HAP-1 (cell line): ENCODE data around the gene ELF5.

ENCODE experiments used
- DNase-seq, 2 experiments: peaks; one replicate each; pipeline ENCODE4 v3.0.0-alpha.2; 2016 to 2020; ENCODE audit warnings: low spot score in 2 of 2
- H3K27me3 ChIP-seq: fragments of 250-450 bp; sonication (Bioruptor Pico); 2 replicates; pipeline ENCODE4 v1.5.1; 2020; ENCODE audit warnings: low read depth, mild to moderate bottlenecking, moderate library complexity
- H3K36me3 ChIP-seq: fragments of 250-450 bp; sonication (Bioruptor Pico); replicated peaks from 2 replicates; pipeline ENCODE4 v1.5.1; 2020; ENCODE audit warnings: mild to moderate bottlenecking
- H3K4me1 ChIP-seq: fragments of 250-450 bp; sonication (Bioruptor Pico); 2 replicates; pipeline ENCODE4 v1.5.1; 2020; ENCODE audit warnings: mild to moderate bottlenecking
- H3K4me3 ChIP-seq: fragments of 250-450 bp; sonication (Bioruptor Pico); 2 replicates; pipeline ENCODE4 v1.5.1; 2020; ENCODE audit warnings: mild to moderate bottlenecking, moderate library complexity
- H3K9me3 ChIP-seq: fragments of 250-450 bp; sonication (Bioruptor Pico); 2 replicates; pipeline ENCODE4 v1.5.1; 2020; ENCODE audit warnings: mild to moderate bottlenecking, moderate library complexity
- in situ Hi-C: fragments of 300-500 bp; cut with MboI; formaldehyde crosslinking; loops from 3 replicates; pipeline ENCODE4 v1.14.3; 2020; ENCODE audit warnings: low sequenced_read_pairs, inconsistent platforms, mixed read lengths

ELF5 gene

DNA sequence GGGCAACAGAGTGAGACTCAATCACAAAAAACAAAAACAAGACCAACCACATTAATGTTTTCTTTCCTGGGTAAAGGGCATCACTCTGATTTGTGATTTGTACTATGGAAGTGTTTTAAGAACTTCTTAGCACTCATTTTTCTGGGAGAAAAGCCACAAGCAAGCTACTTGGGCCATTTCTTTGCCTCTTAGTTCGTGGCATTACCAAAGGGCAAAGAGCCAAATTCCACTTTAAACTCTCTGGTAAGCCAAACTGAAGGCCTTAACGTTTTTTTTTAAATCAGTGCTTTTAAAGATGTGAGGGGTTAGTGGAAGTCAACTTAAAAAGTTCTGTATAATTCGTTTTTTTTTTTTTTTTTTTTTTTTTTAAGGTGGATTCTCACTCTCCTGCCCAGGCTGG, 37.9 kb downstream of the ELF5 start:
- Histone ChIP-seq H3K36me3 (peaks cover 9% of the 10 kb centered on the region; the same call in 1 of the 2 replicates), H3K4me3 (no peak overlapping the region), H3K4me1 (peaks cover 6% of the 10 kb centered on the region), H3K27me3 (no peaks in the 10 kb centered on the region), H3K9me3 (no peaks in the 10 kb centered on the region)
- DNase-seq = no peak
- in situ Hi-C loops = loop anchor here (25.0 kb wide), 1 partner anchor 638 kb away; no protein-coding TSS in a partner anchor

DNA sequence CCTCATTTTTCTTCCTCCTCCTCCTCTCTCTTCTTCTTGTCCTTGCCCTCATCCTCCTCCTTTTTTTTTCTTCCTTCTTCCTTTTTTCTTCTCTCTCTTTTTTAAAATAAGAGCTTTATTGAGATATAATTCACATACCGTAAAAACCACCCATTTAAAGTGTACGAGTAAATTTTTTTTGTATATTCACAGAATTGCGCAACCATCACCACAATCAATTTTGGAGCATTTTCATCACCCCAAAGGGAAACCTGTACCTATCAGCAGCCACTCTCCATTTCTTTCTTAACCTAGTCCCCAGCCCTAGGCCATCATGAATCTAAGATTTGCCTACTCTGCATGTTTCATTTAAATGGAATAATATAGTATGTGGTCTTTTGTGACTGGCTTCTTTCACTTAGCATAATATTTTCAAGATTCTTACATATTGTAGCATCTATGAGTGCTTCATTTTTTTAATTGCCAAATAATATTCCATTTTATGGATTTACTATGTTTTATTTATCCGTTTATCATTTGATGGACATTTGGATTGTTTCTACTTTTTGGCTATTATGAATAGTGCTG, 39.9 kb downstream of the ELF5 start:
- Histone ChIP-seq H3K4me1 (no peaks in the 10 kb centered on the region), H3K9me3 (no peaks in the 10 kb centered on the region), H3K27me3 (no peaks in the 10 kb centered on the region), H3K36me3 (peaks cover 16% of the 10 kb centered on the region), H3K4me3 (no peak overlapping the region)
- DNase-seq = no peak
- in situ Hi-C loops = no loop called here

DNA sequence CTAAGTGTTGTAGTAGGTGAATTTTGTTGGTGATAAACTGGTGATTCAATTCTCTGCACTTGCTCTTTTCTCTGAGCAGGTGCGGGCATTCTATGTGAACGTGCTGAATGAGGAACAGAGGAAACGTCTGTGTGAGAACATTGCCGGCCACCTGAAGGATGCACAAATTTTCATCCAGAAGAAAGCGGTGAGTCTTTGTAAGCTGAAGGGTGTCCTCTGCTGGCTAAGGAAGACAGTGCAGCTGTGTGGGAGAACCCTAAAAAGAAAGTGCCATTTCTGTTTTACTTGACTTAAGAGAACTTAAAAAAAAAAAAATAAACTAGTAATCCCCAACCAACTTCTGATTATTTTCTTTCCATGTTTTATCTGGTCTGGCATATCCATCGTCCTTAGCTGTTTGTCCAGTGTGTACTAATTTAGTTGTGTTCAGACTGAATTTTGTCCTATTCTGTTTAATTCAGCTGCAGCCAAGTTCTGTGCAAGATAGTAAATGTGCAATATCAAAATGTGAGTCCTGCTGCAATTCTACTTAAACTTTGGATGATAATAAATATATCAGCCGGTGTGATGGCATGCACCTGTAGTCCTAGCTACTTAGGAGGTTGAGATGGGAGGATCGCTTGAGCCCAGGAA, 45.3 kb downstream of the ELF5 start:
- Histone ChIP-seq H3K36me3 (peaks cover 29% of the 10 kb centered on the region), H3K4me3 (no peak overlapping the region), H3K4me1 (no peaks in the 10 kb centered on the region), H3K9me3 (peaks cover 3% of the 10 kb centered on the region; the same call in 1 of the 2 replicates), H3K27me3 (no peaks in the 10 kb centered on the region)
- peak; percentile 43 to 57 for DNase-seq
- in situ Hi-C loops = no loop called here

DNA sequence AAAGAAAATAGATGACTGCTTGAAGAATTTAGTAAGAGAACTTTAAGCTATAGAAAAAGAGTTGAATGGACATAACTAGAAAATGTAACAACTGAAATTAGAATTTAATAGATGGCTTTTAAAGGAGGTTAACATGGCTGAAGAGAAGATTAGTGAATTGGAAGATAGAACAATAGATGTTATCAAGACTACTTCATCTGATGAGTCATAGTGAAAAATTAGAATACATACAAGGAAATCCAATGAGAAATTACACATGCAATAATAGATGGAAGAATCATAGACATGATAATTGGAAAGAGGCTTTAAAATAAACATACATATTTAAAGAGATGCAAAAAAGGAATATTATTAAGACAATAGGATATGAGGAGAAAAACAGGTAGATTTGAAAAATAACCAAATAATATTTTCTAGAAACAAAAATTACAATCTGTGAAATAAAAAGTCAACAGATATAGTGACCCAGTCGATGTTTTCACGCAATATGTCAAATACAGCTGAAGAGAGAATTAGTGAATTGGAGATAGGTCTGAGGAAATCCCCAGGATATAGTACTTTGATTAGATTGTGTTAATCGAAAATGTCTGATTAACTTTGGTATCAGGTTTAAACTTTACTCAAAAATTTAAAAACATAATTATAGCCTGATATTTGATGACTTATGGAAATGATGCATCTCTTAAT, 46.6 kb downstream of the ELF5 start:
- Histone ChIP-seq H3K27me3 (no peaks in the 10 kb centered on the region), H3K4me1 (no peaks in the 10 kb centered on the region), H3K4me3 (no peak overlapping the region), H3K9me3 (peaks cover 3% of the 10 kb centered on the region; the same call in 1 of the 2 replicates), H3K36me3 (peaks cover 28% of the 10 kb centered on the region)
- no peak for DNase-seq
- in situ Hi-C loops = no loop called here

DNA sequence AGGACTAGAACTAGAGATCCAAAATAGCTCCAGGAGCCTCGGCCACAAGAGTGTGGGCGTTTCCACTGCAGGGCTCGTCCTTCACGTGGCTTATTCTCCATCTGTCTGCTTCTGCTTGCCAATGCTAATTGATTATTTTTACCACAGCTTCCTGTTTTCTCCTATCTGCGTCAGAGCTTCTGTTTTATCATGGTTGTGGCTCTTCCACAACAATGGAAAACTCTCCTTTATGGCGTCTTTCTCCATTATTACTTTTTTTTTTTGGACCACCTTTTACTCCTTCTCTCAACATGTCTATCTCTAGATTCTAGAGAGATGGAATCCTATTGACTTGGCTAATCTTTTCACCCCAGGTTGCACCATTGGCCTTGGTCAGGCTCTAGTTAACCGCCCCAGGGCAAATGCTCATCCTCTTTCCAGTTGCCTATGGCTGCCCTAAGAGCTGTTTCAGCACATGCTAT, 49.0 kb downstream of the ELF5 start:
- Histone ChIP-seq H3K9me3 (peaks cover 3% of the 10 kb centered on the region; the same call in 1 of the 2 replicates), H3K27me3 (no peaks in the 10 kb centered on the region), H3K36me3 (peaks cover 20% of the 10 kb centered on the region), H3K4me1 (no peaks in the 10 kb centered on the region), H3K4me3 (no peak overlapping the region)
- DNase-seq = no peak
- in situ Hi-C loops = no loop called here

DNA sequence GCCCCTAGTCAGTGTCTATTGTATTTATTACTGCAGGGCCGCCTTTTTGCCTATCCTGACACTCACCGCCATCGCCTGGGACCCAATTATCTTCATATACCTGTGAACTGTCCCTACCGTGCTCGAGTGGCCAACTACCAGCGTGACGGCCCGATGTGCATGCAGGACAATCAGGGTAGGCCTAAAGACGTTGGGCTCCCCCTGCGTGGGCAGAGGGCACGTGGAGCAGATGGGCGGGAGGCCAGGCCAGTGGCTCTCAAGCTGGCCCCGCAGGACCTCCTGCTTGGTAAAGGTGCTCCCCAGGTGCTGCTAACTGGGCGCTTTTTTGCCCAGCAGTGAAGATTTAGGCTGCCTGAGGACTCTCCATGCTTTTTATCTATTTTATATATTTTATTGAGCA, 52.4 kb downstream of the ELF5 start:
- in situ Hi-C loops = no loop called here
- no peak overlapping the region for H3K4me3 ChIP-seq
- no peaks in the 10 kb centered on the region for H3K4me1 ChIP-seq
- H3K9me3 ChIP-seq = no peaks in the 10 kb centered on the region
- DNase-seq = no peak
- H3K36me3 ChIP-seq = peaks cover 24% of the 10 kb centered on the region
- H3K27me3 ChIP-seq = no peaks in the 10 kb centered on the region

DNA sequence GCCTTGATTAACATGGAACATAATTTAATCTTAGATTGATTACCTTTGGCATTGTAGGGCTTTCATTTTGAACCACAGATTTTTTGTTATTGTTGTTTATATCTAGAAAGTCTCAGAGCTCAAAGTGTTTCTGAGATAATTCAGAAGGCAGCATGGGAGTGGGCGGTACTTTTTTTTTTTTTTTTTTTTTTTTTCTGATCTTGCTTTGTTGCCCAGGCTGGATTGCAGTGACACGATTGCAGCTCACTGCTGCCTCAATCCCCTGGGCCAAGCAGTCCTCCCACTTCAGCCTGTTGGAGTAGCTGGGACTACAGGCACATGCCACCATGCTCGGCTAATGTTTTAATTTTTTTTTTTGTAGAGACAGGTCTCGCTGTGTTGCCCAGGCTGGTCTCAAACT, 53.3 kb downstream of the ELF5 start:
- Histone ChIP-seq H3K9me3 (no peaks in the 10 kb centered on the region), H3K4me3 (no peak overlapping the region), H3K36me3 (peaks cover 25% of the 10 kb centered on the region), H3K4me1 (no peaks in the 10 kb centered on the region), H3K27me3 (no peaks in the 10 kb centered on the region)
- in situ Hi-C loops = no loop called here
- no peak for DNase-seq

DNA sequence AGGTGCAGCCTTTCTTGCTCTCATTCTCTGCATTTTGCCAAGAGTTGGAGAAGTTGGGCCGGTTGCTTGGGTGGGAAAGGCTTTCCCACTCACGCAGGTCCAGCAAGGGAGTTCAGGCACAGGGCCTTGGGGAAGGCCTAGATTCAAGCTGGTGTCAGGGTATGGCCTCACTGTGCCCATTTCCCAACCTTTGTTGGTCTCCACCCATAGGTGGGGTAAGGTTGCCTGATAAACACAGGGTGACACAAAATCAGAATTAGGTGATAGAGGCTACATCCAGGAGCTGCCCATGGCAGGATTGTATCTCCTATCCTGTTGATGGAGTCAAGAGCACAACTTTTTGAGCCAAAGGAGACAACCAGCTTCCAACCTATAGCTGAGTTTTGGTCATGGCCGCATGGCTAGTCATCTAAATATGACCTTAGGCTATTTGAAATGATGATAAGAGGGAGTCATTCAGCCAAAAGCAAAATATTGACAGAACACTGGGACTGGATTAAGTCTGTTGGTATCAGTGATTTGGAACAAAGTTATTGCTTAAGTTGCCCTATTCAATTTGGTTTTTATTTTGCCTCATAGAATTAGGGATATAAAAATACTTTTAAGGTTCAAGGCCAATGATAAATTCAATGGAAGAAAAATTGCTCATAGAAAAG, 54.0 kb downstream of the ELF5 start:
- Histone ChIP-seq H3K27me3 (no peaks in the 10 kb centered on the region), H3K4me1 (no peaks in the 10 kb centered on the region), H3K4me3 (no peak overlapping the region), H3K9me3 (no peaks in the 10 kb centered on the region), H3K36me3 (peaks cover 19% of the 10 kb centered on the region)
- DNase-seq = no peak
- in situ Hi-C loops = no loop called here

DNA sequence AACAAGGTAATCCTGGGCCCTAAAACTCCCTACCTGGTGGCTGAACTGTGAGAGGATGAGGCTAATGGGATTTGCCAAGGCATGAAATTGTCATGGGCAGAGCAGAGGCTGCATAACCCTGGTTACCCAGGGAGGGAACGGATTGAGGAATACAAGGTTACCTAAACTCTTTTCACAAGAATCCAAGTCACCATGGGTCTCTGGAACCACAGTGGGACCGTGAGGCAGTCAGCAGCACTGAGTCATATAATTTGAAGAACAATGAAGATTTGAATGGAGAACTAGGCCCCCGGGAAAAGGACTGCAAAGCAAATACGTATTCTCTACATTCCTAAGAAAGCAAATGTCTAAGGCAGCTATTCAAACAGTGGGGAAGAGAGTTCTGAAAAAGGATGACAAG, 55.1 kb downstream of the ELF5 start:
- no peak overlapping the region for H3K4me3 ChIP-seq
- no peaks in the 10 kb centered on the region for H3K4me1 ChIP-seq
- peaks cover 21% of the 10 kb centered on the region for H3K36me3 ChIP-seq
- no peak for DNase-seq
- in situ Hi-C loops = no loop called here
- H3K9me3 ChIP-seq = no peaks in the 10 kb centered on the region
- H3K27me3 ChIP-seq = no peaks in the 10 kb centered on the region

DNA sequence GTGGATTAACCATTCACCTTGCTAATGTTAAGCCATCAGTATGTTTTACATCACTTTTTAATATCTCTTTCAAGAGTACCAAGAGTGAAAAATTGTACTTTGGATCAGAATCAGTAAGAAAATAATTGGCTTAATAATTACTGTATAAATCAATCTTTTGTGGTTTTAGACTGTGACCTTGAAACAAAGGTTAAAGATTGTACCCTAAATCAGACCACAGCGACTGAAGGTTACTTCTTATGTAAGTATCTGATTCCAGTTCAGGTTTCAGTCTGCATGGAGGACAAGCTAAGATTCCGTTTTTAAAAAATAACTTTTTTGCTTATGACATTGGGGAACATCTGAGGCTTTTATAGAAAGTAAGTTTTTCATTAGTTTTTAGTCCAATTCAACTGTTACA, 56.0 kb downstream of the ELF5 start:
- H3K4me1 ChIP-seq = no peaks in the 10 kb centered on the region
- in situ Hi-C loops = no loop called here
- H3K4me3 ChIP-seq = no peak overlapping the region
- no peaks in the 10 kb centered on the region for H3K9me3 ChIP-seq
- no peak for DNase-seq
- H3K27me3 ChIP-seq = no peaks in the 10 kb centered on the region
- peaks cover 24% of the 10 kb centered on the region for H3K36me3 ChIP-seq

DNA sequence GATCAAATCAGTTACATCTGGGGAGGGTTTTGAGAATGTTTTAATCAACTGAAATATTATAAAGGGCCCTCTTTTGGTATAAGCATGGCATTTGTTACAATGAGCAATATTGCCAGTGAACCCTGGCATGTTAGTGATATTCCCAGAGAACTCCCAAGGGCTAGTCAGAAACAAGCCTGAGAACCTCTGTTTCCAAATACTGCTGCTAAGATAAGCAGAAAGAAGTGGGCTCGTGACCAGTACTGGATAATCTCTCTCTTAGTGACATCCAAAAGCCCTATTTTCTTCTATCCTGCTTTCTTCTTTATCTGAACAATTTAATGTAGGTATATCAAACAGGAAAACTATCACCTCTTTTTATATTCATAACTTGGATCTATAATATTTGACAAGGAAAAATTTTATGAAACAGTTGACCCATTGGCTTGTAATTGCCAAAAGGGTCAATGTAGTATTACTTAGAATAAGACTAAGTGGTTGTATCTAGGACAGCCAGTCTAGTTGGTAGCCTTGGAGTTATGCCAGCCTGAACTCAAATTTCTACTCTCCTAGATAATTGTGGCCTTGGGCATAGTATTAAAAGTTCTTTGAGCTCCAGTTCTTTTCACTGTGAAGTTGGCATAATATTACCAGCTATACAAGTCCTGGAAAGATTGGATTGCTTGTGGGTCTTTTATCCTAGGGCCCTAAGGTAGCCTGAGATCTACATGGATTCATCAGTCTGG, 59.1 kb downstream of the ELF5 start:
- Histone ChIP-seq H3K4me1 (no peaks in the 10 kb centered on the region), H3K36me3 (peaks cover 37% of the 10 kb centered on the region), H3K4me3 (no peak overlapping the region), H3K9me3 (no peaks in the 10 kb centered on the region), H3K27me3 (no peaks in the 10 kb centered on the region)
- in situ Hi-C loops = no loop called here
- no peak for DNase-seq

DNA sequence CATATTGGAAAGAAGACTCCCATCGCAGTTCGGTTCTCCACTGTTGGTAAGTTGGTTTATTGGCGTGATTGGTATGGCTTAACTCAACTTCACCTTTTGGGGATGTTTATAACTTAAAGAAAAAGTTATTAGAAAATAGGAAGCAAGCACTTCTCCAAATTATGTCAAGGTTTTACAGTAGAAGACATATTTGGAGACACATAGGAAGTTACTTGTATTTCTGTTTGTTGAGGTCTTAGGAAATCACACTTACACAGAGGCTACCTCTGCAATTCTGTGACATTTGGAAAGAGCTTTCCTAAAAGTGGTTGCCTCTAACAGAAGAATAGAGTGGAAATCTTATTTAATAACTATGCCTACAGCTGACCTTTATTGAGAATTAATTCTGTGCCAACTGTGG, 62.5 kb downstream of the ELF5 start:
- Histone ChIP-seq H3K4me1 (no peaks in the 10 kb centered on the region; the same call in 1 of the 2 replicates), H3K36me3 (peaks cover 18% of the 10 kb centered on the region), H3K4me3 (no peak overlapping the region), H3K27me3 (no peaks in the 10 kb centered on the region), H3K9me3 (no peaks in the 10 kb centered on the region)
- in situ Hi-C loops = no loop called here
- DNase-seq = no peak

DNA sequence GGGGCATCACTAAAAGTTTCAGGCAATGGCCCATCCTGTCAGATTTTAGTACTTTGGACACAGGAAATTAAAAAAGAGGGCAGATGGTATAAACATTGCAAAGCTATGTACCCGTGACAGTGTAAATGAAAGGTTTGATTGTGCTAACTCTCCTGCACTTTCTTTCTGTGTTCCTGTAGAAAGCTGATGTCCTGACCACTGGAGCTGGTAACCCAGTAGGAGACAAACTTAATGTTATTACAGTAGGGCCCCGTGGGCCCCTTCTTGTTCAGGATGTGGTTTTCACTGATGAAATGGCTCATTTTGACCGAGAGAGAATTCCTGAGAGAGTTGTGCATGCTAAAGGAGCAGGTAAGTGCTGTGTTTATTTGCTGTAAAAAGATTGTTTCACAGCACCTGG, 64.6 kb downstream of the ELF5 start:
- H3K9me3 ChIP-seq = no peaks in the 10 kb centered on the region
- no peaks in the 10 kb centered on the region; the same call in 1 of the 2 replicates for H3K4me1 ChIP-seq
- H3K4me3 ChIP-seq = no peak overlapping the region
- in situ Hi-C loops = no loop called here
- no peak for DNase-seq
- no peaks in the 10 kb centered on the region for H3K27me3 ChIP-seq
- peaks cover 18% of the 10 kb centered on the region for H3K36me3 ChIP-seq
